GM21367 (cell line): ENCODE results near the gene FHIT.

ENCODE experiments used
- ATAC-seq: cut with Tn5 transposase; IDR thresholded peaks from one replicate; pipeline ENCODE4 v1.9.1; 2021; ENCODE audit not compliant: unreplicated experiment

Gene FHIT

DNA sequence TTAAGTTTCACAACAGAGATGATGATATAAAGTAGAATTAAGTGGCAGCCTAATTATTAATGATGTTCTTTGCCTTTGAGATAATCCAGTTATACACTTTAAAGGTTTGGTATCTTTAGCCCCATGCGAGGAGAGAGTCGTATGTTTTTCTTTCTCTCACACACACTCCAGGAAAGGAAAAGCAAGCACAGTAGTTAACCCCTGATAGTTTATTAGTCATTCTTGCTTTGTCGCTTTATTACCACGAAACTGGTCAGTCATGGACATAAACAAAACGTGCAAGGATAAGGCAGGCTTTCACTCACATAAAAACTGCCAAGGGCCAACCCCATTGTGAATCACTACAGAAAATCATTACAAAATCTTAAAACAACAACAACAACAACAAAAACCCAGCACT lies 866.9 kb downstream of the FHIT start:
- ATAC-seq: no peak

GRCh38 chr3:60383345-60383744 lies 867.9 kb downstream of the FHIT start:
- ATAC-seq: no peak

DNA sequence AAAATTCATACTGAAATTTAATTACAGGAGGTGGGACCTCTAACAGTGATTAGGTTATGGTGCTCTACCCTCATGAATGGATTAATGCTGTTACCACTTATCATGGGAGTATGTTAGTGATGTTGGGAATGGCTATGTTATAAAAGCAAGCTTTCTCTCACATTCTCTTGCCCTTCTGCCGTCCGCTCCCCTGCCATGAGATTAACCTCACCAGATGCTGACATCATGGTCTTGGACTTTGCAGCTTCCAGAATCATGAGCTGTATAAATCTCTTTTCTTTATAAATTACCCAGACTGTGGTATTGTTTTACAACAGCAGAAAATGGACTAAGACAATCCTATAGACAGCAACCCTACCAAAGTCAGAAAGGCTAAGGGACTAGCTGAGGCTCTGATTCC lies 884.8 kb downstream of the FHIT start:
- no peak for ATAC-seq

- ATAC-seq: no peak
Observed at GRCh38 chr3:60365360-60365759, 885.9 kb downstream of the FHIT start.

DNA sequence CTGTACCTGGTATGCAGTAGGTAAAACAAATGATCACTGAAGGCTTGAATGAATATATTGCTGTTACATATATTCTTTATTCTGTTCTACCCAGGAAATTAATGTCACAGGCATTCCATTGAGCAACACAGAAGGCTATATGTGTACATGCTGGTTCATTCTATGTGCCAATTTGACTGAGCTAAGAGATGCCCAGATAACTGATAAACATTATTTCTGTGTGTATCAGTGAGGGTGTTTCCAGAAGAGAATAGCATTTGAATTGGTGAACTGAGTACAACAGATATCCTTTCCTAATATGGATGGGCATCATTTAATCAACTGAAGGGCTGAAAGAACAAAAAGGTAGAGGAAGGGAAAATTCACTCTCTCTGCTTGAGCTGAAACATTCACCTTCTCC lies 886.8 kb downstream of the FHIT start:
- no peak for ATAC-seq

GRCh38 chr3:60363817-60364216 lies 887.4 kb downstream of the FHIT start:
- no peak for ATAC-seq

DNA sequence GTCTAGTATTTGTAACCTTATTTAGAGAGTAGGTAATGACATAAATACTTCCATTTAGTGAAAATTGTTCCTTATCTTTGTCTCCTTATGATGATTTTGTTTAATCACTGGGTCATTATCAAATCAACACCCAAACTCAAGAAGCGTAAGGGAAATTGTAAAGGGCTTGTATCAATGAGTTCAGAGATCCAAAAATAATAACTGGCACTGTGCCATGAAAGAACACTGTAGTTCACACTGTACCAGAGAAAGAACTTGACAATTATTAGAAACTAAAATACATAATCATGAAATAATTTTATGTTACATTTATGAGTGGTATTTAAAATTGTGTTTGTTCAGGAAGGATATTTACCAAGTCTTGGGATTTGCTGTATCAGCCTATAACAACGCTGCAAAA lies 895.4 kb downstream of the FHIT start:
- no peak for ATAC-seq

DNA sequence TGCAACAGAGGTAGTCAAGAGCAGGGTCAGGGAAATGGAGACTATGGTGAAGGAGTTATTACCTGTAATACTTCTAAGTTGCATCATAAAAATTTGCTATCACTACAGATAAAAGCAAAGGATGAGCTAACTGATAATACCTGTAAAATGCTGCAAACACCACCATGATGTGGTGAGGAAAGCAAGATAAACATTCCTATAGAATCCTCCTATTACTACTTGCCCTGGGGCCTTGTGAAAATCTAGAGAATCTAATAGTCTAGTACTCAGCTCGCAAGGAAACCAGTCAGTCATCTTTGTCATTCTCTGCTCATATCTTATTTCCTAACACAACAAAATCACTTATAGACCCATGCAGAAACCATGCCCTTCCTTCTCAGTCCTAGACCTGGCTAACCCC lies 899.8 kb downstream of the FHIT start:
- no peak for ATAC-seq

GRCh38 chr3:60344340-60344739 lies 906.9 kb downstream of the FHIT start:
- ATAC-seq: no peak

DNA sequence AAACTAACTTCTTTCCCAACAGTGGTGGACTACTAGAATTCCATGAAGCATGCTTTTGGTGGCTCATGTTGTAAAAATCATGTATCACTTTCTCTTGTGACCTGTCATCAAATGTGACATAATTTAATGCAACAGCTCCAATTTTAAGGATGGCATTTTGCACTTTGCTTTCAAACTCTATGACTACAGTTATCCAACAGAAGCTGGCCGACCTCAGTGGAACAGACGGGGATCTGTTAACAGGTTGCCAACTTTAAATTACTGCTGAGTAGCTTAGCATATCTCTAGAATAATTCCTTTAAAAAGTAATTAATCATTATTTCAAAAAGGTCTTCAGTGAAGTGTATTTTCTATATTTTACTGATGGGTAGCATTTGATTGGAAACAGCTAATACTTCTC lies 907.4 kb downstream of the FHIT start:
- ATAC-seq: no peak

DNA sequence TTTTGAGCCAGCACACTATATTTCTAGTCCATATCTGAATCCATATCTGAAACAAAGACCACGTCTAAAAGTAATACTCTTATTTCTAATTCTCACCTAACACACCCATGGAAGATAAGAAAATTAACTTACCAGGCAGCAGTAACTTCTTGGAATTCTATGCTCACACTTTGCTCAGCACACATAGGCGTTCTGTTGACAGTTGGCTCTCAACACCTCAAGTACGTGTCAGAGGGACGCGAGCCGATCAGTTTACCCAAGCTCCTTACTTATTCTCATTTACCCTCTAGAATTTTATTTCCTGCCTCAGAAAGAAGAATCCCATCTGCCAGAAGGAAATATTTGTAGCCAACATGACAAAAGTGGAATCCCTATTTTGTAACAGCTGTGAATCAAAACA lies 911.9 kb downstream of the FHIT start:
- no peak for ATAC-seq

- no peak for ATAC-seq
Observed at GRCh38 chr3:60337421-60337820, 913.8 kb downstream of the FHIT start.

GRCh38 chr3:60336061-60336460 lies 915.2 kb downstream of the FHIT start:
- ATAC-seq: no peak

DNA sequence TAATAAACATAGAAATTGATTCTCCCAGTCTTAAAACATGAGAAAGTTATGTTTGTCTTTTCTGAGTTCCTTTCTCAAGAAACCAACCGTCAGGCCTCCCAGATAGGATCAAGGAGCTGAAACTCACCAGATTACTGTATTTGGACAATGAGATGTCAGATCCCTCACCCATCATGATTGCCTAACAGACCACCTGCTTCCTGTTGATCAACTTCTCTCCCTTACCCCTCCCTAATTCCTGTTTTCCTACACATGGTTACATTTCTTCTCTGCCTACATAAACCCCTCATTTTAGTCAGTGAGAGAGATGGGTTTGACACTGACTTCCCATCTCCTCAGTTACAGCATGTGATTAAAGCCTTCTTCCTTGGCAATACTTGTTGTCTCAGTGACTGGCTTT lies 917.5 kb downstream of the FHIT start:
- ATAC-seq: no peak

DNA sequence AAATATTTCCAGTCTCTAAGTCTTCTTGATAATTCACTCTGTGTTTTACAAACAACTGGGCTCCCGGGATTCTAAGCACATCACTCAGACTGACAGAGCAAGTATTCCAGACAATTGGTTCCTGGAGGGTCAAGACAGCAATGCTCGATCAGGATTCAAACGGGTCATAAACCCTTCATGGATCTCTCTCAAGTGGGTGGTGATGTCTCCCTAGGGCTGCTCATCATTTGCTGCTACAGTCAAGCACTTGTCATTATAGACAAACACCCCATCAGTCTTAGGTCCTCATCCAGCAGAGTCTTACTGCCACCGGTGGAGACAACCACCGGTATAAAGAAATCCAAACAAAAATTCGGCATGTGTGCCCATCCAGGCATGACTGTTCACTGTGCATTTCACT lies 921.1 kb downstream of the FHIT start:
- ATAC-seq: no peak

DNA sequence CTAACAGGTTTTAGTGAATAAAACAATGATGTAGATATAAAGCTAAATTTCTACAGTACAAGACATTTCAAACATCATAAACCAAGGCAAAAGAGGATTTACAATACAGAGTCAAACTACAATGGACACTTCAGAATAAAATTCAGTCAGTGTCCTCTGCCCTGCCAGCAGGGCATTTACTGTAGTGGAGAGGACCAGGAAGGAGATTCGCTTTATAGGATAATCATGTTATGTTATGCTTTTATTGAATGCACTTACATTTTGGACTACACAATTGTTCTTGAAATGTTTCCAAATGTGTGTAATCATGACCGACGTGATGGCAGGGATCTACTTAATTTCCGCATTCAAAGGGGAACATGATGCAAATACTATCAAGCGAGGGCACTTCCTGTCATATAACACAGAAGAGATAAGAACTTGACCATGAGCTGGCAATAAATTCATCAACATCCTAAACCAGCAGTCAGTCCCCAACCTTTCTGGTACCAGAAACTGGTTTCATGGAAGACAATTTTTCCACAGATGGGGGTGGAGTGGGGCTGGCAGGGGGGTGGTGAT lies 925.6 kb downstream of the FHIT start:
- ATAC-seq: no peak

- no peak for ATAC-seq
Observed at GRCh38 chr3:60323651-60324050, 927.6 kb downstream of the FHIT start.

DNA sequence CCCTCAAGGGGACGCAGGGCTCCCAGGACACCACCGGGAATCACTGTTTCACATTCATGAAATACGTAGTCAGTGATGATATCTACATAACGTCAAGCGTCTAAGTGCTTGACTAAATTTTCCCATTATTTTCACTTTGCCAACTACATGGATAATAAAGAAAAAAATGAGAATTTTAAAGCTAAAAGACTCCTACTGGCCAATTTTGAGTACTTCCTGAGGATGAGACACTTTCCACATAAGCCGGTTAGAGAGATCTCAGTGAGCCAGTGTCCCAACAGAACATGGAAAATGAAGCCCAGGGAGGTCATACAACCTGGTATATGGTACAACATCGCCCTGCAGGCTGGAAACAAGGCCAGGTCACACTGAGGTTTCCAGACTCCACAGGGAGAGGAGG lies 928.1 kb downstream of the FHIT start:
- ATAC-seq: no peak

GRCh38 chr3:60322298-60322856 lies 928.9 kb downstream of the FHIT start:
- ATAC-seq: no peak

- ATAC-seq: no peak
Observed at GRCh38 chr3:60319179-60319858, 931.9 kb downstream of the FHIT start.

GRCh38 chr3:60316121-60316797 lies 935.0 kb downstream of the FHIT start:
- no peak for ATAC-seq

DNA sequence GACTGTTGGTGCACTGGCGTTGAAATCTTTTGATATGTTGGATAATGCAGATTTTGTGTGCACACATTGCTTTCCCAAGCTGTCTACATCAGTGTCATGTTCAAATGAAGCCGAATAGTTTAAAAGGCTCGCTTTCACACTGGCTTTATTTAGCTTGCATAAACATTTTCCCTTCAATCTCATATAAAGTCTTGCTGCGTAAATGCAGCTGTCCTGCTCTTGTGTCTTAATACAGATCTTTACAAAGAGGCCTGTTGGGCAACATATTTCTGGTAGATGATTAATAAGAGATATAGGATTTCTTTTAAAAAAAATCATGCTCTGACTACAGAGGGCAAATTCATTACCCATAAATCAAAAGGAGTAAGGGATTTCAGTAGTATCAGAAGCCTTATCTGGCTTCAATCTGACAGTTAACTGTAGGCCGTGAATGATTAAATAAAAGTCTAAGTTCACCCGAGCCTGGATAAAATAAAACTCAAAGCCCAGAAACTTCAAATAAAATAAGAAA lies 937.2 kb downstream of the FHIT start:
- ATAC-seq: no peak
